ENCODE results near the gene ANXA2.
"Not testable (repeated sequence)": the region's sequence is repeated elsewhere in the genome, so short reads cannot be mapped to it uniquely, and the experiment has no call there.

ANXA2 gene

GRCh38 chr15:60406513-60407414 lies 9.0 kb upstream of the ANXA2 start:
- Histone ChIP-seq H3K23ac (ENCODE audit: low read length in 2 of 2) (no peak overlapping the region), H3K4me3 (ENCODE audit: insufficient read depth in 1 of 2, low read depth in 1 of 2, low read length in 2 of 2) (peak overlapping the region in 1 of 2 experiments; percentile 39), H2AK5ac (ENCODE audit: low read length, severe bottlenecking) (peak overlapping the region; percentile 5), H2AFZ (ENCODE audit: low read depth, low read length) (no peak overlapping the region), H3K27me3 (ENCODE audit: control insufficient read depth in 1 of 2, insufficient read depth in 1 of 2, low read length in 2 of 2) (no peaks in the 10 kb centered on the region), H3K27ac (ENCODE audit: low read length, poor library complexity, severe bottlenecking) (peak overlapping the region; percentile 61), H2BK12ac (ENCODE audit: low read length in 2 of 2) (peak overlapping the region; percentile 17 to 18), H2BK15ac (ENCODE audit: low read depth, poor library complexity, severe bottlenecking) (no peak overlapping the region), H3K18ac (ENCODE audit: low read depth in 1 of 2, low read length in 2 of 2) (peak overlapping the region in 1 of 2 experiments; percentile 70), H2BK120ac (ENCODE audit: low read depth, low read length) (peak overlapping the region; percentile 61), H3K9ac (ENCODE audit: low read length) (peak overlapping the region; percentile 64), H3K14ac (ENCODE audit: low read length in 2 of 2) (no peak overlapping the region), H3K36me3 (ENCODE audit: control insufficient read depth in 1 of 2, insufficient read depth in 2 of 2, low read depth in 1 of 2, low read length in 2 of 2) (no peaks in the 10 kb centered on the region), H2BK5ac (ENCODE audit: low read depth, low read length, poor library complexity, severe bottlenecking) (no peak overlapping the region), H3K79me1 (replicated peaks; ENCODE audit: low read length, poor library complexity, severe bottlenecking) (peaks cover 2% of the 10 kb centered on the region), H4K8ac (ENCODE audit: low read length) (no peak overlapping the region), H3K9me3 (ENCODE audit: control insufficient read depth, low read length) (no peaks in the 10 kb centered on the region), H3K4me2 (ENCODE audit: low read length, poor library complexity, severe bottlenecking) (peak overlapping the region; percentile 37), H4K91ac (ENCODE audit: low read length) (no peak overlapping the region), H3K4me1 (ENCODE audit: control insufficient read depth, insufficient read depth, low read depth, low read length) (peaks cover 6% of the 10 kb centered on the region), H3K4ac (ENCODE audit: low read depth in 1 of 2, low read length in 2 of 2) (no peak overlapping the region)
- no peak for DNase-seq
- no CpG with 5 or more reads among the region's 2 CpGs for WGBS

- Histone ChIP-seq H3K14ac (ENCODE audit: low read length in 2 of 2) (no peak overlapping the region), H2BK15ac (ENCODE audit: low read depth, poor library complexity, severe bottlenecking) (peak overlapping the region; percentile 48), H3K27ac (ENCODE audit: low read length, poor library complexity, severe bottlenecking) (no peak overlapping the region), H3K23ac (ENCODE audit: low read length in 2 of 2) (no peak overlapping the region), H4K91ac (ENCODE audit: low read length) (no peak overlapping the region), H3K9me3 (ENCODE audit: control insufficient read depth, low read length) (no peaks in the 10 kb centered on the region), H3K18ac (ENCODE audit: low read depth in 1 of 2, low read length in 2 of 2) (no peak overlapping the region), H3K4me3 (ENCODE audit: insufficient read depth in 1 of 2, low read depth in 1 of 2, low read length in 2 of 2) (no peak overlapping the region), H2BK12ac (ENCODE audit: low read length in 2 of 2) (peak overlapping the region in 1 of 2 experiments; percentile 13), H3K4me2 (ENCODE audit: low read length, poor library complexity, severe bottlenecking) (no peak overlapping the region), H3K4me1 (ENCODE audit: control insufficient read depth, insufficient read depth, low read depth, low read length) (peaks cover 13% of the 10 kb centered on the region), H2BK120ac (ENCODE audit: low read depth, low read length) (no peak overlapping the region), H3K27me3 (ENCODE audit: control insufficient read depth in 1 of 2, insufficient read depth in 1 of 2, low read length in 2 of 2) (no peaks in the 10 kb centered on the region), H4K8ac (ENCODE audit: low read length) (no peak overlapping the region), H3K9ac (ENCODE audit: low read length) (no peak overlapping the region), H2AFZ (ENCODE audit: low read depth, low read length) (no peak overlapping the region), H2AK5ac (ENCODE audit: low read length, severe bottlenecking) (no peak overlapping the region), H2BK5ac (ENCODE audit: low read depth, low read length, poor library complexity, severe bottlenecking) (no peak overlapping the region), H3K4ac (ENCODE audit: low read depth in 1 of 2, low read length in 2 of 2) (no peak overlapping the region), H3K79me1 (replicated peaks; ENCODE audit: low read length, poor library complexity, severe bottlenecking) (peaks cover 2% of the 10 kb centered on the region), H3K36me3 (ENCODE audit: control insufficient read depth in 1 of 2, insufficient read depth in 2 of 2, low read depth in 1 of 2, low read length in 2 of 2) (no peaks in the 10 kb centered on the region)
- DNase-seq = no peak
- 100% methylated on average over 1 of the region's 2 CpGs for WGBS
These were observed 7.6 kb upstream of the ANXA2 start for GRCh38 chr15:60405399-60405798.

DNA sequence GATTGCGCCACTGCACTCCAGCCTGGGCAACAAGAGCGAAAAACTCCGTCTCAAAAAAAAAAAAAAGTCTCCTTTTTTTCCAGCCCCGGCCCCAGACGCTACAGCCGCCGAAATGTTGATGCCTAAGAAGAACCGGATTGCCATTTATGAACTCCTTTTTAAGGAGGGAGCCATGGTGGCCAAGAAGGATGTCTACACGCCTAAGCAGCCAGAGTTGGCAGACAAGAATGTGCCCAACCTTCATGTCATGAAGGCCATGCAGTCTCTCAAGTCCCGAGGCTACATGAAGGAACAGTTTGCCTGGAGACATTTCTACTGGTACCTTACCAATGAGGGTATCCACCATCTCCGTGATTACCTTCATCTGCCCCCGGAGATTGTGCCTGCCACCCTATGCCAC lies 6.6 kb upstream of the ANXA2 start:
- not testable (repeated sequence) for H2BK5ac ChIP-seq (ENCODE audit: low read depth, low read length, poor library complexity, severe bottlenecking); H3K36me3 ChIP-seq (ENCODE audit: control insufficient read depth in 1 of 2, insufficient read depth in 2 of 2, low read depth in 1 of 2, low read length in 2 of 2); H3K27me3 ChIP-seq (ENCODE audit: control insufficient read depth in 1 of 2, insufficient read depth in 1 of 2, low read length in 2 of 2); H4K91ac ChIP-seq (ENCODE audit: low read length); H2BK15ac ChIP-seq (ENCODE audit: low read depth, poor library complexity, severe bottlenecking); H3K4me2 ChIP-seq (ENCODE audit: low read length, poor library complexity, severe bottlenecking); H2AFZ ChIP-seq (ENCODE audit: low read depth, low read length); H3K79me1 ChIP-seq (replicated peaks; ENCODE audit: low read length, poor library complexity, severe bottlenecking); H4K8ac ChIP-seq (ENCODE audit: low read length); H3K4me3 ChIP-seq (ENCODE audit: insufficient read depth in 1 of 2, low read depth in 1 of 2, low read length in 2 of 2); H3K14ac ChIP-seq (ENCODE audit: low read length in 2 of 2); H3K27ac ChIP-seq (ENCODE audit: low read length, poor library complexity, severe bottlenecking); H3K9me3 ChIP-seq (ENCODE audit: control insufficient read depth, low read length); H3K9ac ChIP-seq (ENCODE audit: low read length); H3K23ac ChIP-seq (ENCODE audit: low read length in 2 of 2); H2BK120ac ChIP-seq (ENCODE audit: low read depth, low read length); DNase-seq
- peak overlapping the region; percentile 59 to 85 for H3K4ac ChIP-seq (ENCODE audit: low read depth in 1 of 2, low read length in 2 of 2)
- peak overlapping the region; percentile 56 for H2AK5ac ChIP-seq (ENCODE audit: low read length, severe bottlenecking)
- 99% methylated on average over 12 of the region's 12 CpGs for WGBS
- H3K4me1 ChIP-seq (ENCODE audit: control insufficient read depth, insufficient read depth, low read depth, low read length) = peaks cover 16% of the 10 kb centered on the region
- peak overlapping the region in 1 of 2 experiments; percentile 81 for H3K18ac ChIP-seq (ENCODE audit: low read depth in 1 of 2, low read length in 2 of 2)
- H2BK12ac ChIP-seq (ENCODE audit: low read length in 2 of 2) = peak overlapping the region; percentile 3 to 94

- Histone ChIP-seq H3K36me3 (ENCODE audit: control insufficient read depth in 1 of 2, insufficient read depth in 2 of 2, low read depth in 1 of 2, low read length in 2 of 2) (peaks cover 0 to 9% of the 10 kb centered on the region in 2 experiments), H4K91ac (ENCODE audit: low read length) (no peak overlapping the region), H2BK120ac (ENCODE audit: low read depth, low read length) (no peak overlapping the region), H3K4me3 (ENCODE audit: insufficient read depth in 1 of 2, low read depth in 1 of 2, low read length in 2 of 2) (no peak overlapping the region), H2BK15ac (ENCODE audit: low read depth, poor library complexity, severe bottlenecking) (no peak overlapping the region), H3K4ac (ENCODE audit: low read depth in 1 of 2, low read length in 2 of 2) (no peak overlapping the region), H3K27me3 (ENCODE audit: control insufficient read depth in 1 of 2, insufficient read depth in 1 of 2, low read length in 2 of 2) (no peaks in the 10 kb centered on the region), H4K8ac (ENCODE audit: low read length) (no peak overlapping the region), H2AK5ac (ENCODE audit: low read length, severe bottlenecking) (peak overlapping the region; percentile 11), H3K9me3 (ENCODE audit: control insufficient read depth, low read length) (no peaks in the 10 kb centered on the region), H3K18ac (ENCODE audit: low read depth in 1 of 2, low read length in 2 of 2) (peak overlapping the region; percentile 37 to 61), H2BK12ac (ENCODE audit: low read length in 2 of 2) (peak overlapping the region in 1 of 2 experiments; percentile 14), H3K14ac (ENCODE audit: low read length in 2 of 2) (no peak overlapping the region), H3K27ac (ENCODE audit: low read length, poor library complexity, severe bottlenecking) (no peak overlapping the region), H3K4me2 (ENCODE audit: low read length, poor library complexity, severe bottlenecking) (no peak overlapping the region), H3K4me1 (ENCODE audit: control insufficient read depth, insufficient read depth, low read depth, low read length) (peaks cover 18% of the 10 kb centered on the region), H2AFZ (ENCODE audit: low read depth, low read length) (no peak overlapping the region), H3K9ac (ENCODE audit: low read length) (no peak overlapping the region), H3K79me1 (replicated peaks; ENCODE audit: low read length, poor library complexity, severe bottlenecking) (peaks cover 2% of the 10 kb centered on the region), H2BK5ac (ENCODE audit: low read depth, low read length, poor library complexity, severe bottlenecking) (no peak overlapping the region), H3K23ac (ENCODE audit: low read length in 2 of 2) (no peak overlapping the region)
- peak; percentile 63 for DNase-seq
- 53% methylated on average over 3 of the region's 3 CpGs for WGBS
These were observed 3.2 kb upstream of the ANXA2 start for GRCh38 chr15:60400944-60401343.

Measured in mesenchymal stem cell (in vitro differentiated cells and primary cell).